Measurements from ENCODE around the gene F2. TPM values are rescaled to one million over a fixed set of nuclear protein-coding genes. Genes with fewer than 3 reads are reported as not detected.

F2 gene
- total and polyA plus RNA-seq, 2 experiments from 2014 or later: not detected

GRCh38 chr11:46769636-46770221, 50.7 kb downstream of the F2 start:
- Histone ChIP-seq H2AFZ (no peak overlapping the region), H3K4me1 (ENCODE audit: insufficient read depth) (0 out of 2 replicates have a peak, but pooled peaks cover 8% of the 10 kb centered on the region), H4K20me1 (ENCODE audit: insufficient read depth) (no peaks in the 10 kb centered on the region), H3K27ac (no peak overlapping the region), H3F3A (ENCODE audit: insufficient read depth) (0 out of 2 replicates have a peak, but pooled peaks cover 9% of the 10 kb centered on the region), H3K27me3 (replicated peaks; ENCODE audit: insufficient read depth) (no peaks in the 10 kb centered on the region), H3K4me3 (no peak overlapping the region), H3K9me2 (ENCODE audit: insufficient read depth) (no peaks in the 10 kb centered on the region), H3K9me3 (ENCODE audit: low read depth) (no peaks in the 10 kb centered on the region), H3K4me2 (ENCODE audit: unreplicated experiment) (no peak overlapping the region), H3K9ac (no peak overlapping the region), H3K79me2 (ENCODE audit: insufficient read depth) (peaks cover 13% of the 10 kb centered on the region; the same call in 1 of the 2 replicates), H3K36me3 (ENCODE audit: low read depth) (peaks cover 66% of the 10 kb centered on the region)
- in situ Hi-C loops (cut with MboI): no loop called here
- no peak for TF ChIP-seq EZH2phosphoT487 (IDR thresholded peaks at IDR 0.05; ENCODE audit: insufficient read depth, low read depth)
- no peak for TF ChIP-seq EZH2 (IDR thresholded peaks at IDR 0.05; ENCODE audit: insufficient read depth, poor library complexity, severe bottlenecking)
- 89 to 90% methylated on average over 4 of the region's 4 CpGs for WGBS, 2 experiments (ENCODE audit: low coverage in 1 of 2, low lambda C conversion rate in 2 of 2, missing lambda C conversion rate in 2 of 2)
- DNase-seq: no peak

GRCh38 chr11:46776878-46777277, 57.9 kb downstream of the F2 start:
- Histone ChIP-seq H3K4me2 (ENCODE audit: unreplicated experiment) (no peak overlapping the region), H3K9me3 (ENCODE audit: low read depth) (no peaks in the 10 kb centered on the region), H3K27me3 (replicated peaks; ENCODE audit: insufficient read depth) (no peaks in the 10 kb centered on the region), H3K79me2 (ENCODE audit: insufficient read depth) (peaks cover 22% of the 10 kb centered on the region), H3K9me2 (ENCODE audit: insufficient read depth) (no peaks in the 10 kb centered on the region), H3K4me1 (ENCODE audit: insufficient read depth) (0 out of 2 replicates have a peak, but pooled peaks cover 8% of the 10 kb centered on the region), H3K27ac (no peak overlapping the region), H3K4me3 (no peak overlapping the region), H3K9ac (no peak overlapping the region), H2AFZ (no peak overlapping the region), H4K20me1 (ENCODE audit: insufficient read depth) (no peaks in the 10 kb centered on the region; the same call in 1 of the 2 replicates), H3K36me3 (ENCODE audit: low read depth) (peaks cover 78% of the 10 kb centered on the region), H3F3A (ENCODE audit: insufficient read depth) (0 out of 2 replicates have a peak, but pooled peaks cover 12% of the 10 kb centered on the region)
- TF ChIP-seq EZH2phosphoT487 (IDR thresholded peaks at IDR 0.05; ENCODE audit: insufficient read depth, low read depth) (no peak), EZH2 (IDR thresholded peaks at IDR 0.05; ENCODE audit: insufficient read depth, poor library complexity, severe bottlenecking) (no peak)
- WGBS, 2 experiments (ENCODE audit: low coverage in 1 of 2, low lambda C conversion rate in 2 of 2, missing lambda C conversion rate in 2 of 2): 98 to 100% methylated on average over 2 of the region's 2 CpGs
- DNase-seq: no peak
- in situ Hi-C loops (cut with MboI): no loop called here

DNA sequence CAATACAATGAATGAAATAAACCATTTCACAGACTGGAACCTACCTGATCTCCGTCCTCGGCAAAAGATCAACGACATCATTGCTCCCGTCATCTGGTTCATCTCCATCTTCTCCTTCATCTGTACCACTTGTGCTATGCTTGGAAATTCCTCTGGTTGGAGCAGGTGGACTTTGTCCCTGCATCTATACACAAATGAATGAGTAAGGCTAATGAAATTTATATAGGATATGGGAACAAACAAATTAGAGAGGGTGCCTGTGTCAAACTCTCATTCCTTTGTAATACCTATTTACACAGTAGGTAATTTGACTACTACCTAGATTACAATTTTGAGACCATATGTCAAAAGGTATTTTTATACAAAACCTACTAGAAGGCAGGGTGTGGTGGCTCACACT, 59.4 kb downstream of the F2 start:
- Histone ChIP-seq H3K4me3 (no peak overlapping the region), H4K20me1 (ENCODE audit: insufficient read depth) (no peaks in the 10 kb centered on the region; the same call in 1 of the 2 replicates), H3F3A (ENCODE audit: insufficient read depth) (0 out of 2 replicates have a peak, but pooled peaks cover 12% of the 10 kb centered on the region), H3K36me3 (ENCODE audit: low read depth) (peaks cover 73% of the 10 kb centered on the region), H3K4me2 (ENCODE audit: unreplicated experiment) (no peak overlapping the region), H3K79me2 (ENCODE audit: insufficient read depth) (peaks cover 17% of the 10 kb centered on the region), H3K9me2 (ENCODE audit: insufficient read depth) (no peaks in the 10 kb centered on the region), H2AFZ (no peak overlapping the region), H3K27me3 (replicated peaks; ENCODE audit: insufficient read depth) (no peaks in the 10 kb centered on the region), H3K9me3 (ENCODE audit: low read depth) (no peaks in the 10 kb centered on the region), H3K27ac (no peak overlapping the region), H3K4me1 (ENCODE audit: insufficient read depth) (0 out of 2 replicates have a peak, but pooled peaks cover 7% of the 10 kb centered on the region), H3K9ac (no peak overlapping the region)
- TF ChIP-seq EZH2phosphoT487 (IDR thresholded peaks at IDR 0.05; ENCODE audit: insufficient read depth, low read depth) (no peak), EZH2 (IDR thresholded peaks at IDR 0.05; ENCODE audit: insufficient read depth, poor library complexity, severe bottlenecking) (no peak)
- 95 to 98% methylated on average over 4 of the region's 4 CpGs for WGBS, 2 experiments (ENCODE audit: low coverage in 1 of 2, low lambda C conversion rate in 2 of 2, missing lambda C conversion rate in 2 of 2)
- DNase-seq: no peak
- in situ Hi-C loops (cut with MboI): no loop called here

Small RNA genes within 50 kb of the gene (microRNA-seq; reads per million reads assigned to microRNA genes)
- gene MIR5582 (ENCODE audit: borderline number of aligned reads): 2.0 reads per million

Small RNA genes within 50 kb of the gene (small RNA-seq; reads per million reads assigned to genes)
- gene MIR5582 (ENCODE audit: low read depth, low replicate concordance) (not detected), gene RF00573 (ENCODE audit: low read depth, low replicate concordance) (not detected), gene SNORD67 (ENCODE audit: low read depth, low replicate concordance) (3.0 reads per million, percentile 72 among the genes with 10 or more reads in this experiment)

Other genes with a start within 250 kb of the F2 start
- 20.1 and 46.0 TPM in 2 replicates for gene AMBRA1, start 125.2 kb upstream of the F2 start, total RNA-seq (2014; rRNA removed; shearing (Covaris generic))
- gene AMBRA1, start 125.2 kb upstream of the F2 start, polyA plus RNA-seq (2016; fragmentation: Nextera tagmentation; extraction: Ambion mirVana): 5.0 and 5.2 TPM in 2 replicates
- gene HARBI1, start 102.0 kb upstream of the F2 start, total RNA-seq (2014; rRNA removed; shearing (Covaris generic)): 1.5 and 4.6 TPM in 2 replicates
- gene HARBI1, start 102.0 kb upstream of the F2 start, polyA plus RNA-seq (2016; fragmentation: Nextera tagmentation; extraction: Ambion mirVana): 6.0 and 6.2 TPM in 2 replicates
- 66.0 and 118 TPM in 2 replicates for gene ATG13, start 101.7 kb upstream of the F2 start, total RNA-seq (2014; rRNA removed; shearing (Covaris generic))
- 55.1 and 55.7 TPM in 2 replicates for gene ATG13, start 101.7 kb upstream of the F2 start, polyA plus RNA-seq (2016; fragmentation: Nextera tagmentation; extraction: Ambion mirVana)
- gene ARHGAP1, start 18.6 kb upstream of the F2 start, total RNA-seq (2014; rRNA removed; shearing (Covaris generic)): 41.5 and 54.3 TPM in 2 replicates
- gene ARHGAP1, start 18.6 kb upstream of the F2 start, polyA plus RNA-seq (2016; fragmentation: Nextera tagmentation; extraction: Ambion mirVana): 98.5 and 107 TPM in 2 replicates
- 9.6 and 11.9 TPM in 2 replicates for gene ZNF408, start 18.2 kb upstream of the F2 start, total RNA-seq (2014; rRNA removed; shearing (Covaris generic))
- 9.9 and 11.3 TPM in 2 replicates for gene ZNF408, start 18.2 kb upstream of the F2 start, polyA plus RNA-seq (2016; fragmentation: Nextera tagmentation; extraction: Ambion mirVana)
- gene CKAP5, start 127.1 kb downstream of the F2 start, total RNA-seq (2014; rRNA removed; shearing (Covaris generic)): 47.6 and 57.7 TPM in 2 replicates
- 35.2 and 43.1 TPM in 2 replicates for gene CKAP5, start 127.1 kb downstream of the F2 start, polyA plus RNA-seq (2016; fragmentation: Nextera tagmentation; extraction: Ambion mirVana)
- 2.0 and 2.9 TPM in 2 replicates for gene LRP4, start 199.3 kb downstream of the F2 start, total RNA-seq (2014; rRNA removed; shearing (Covaris generic))
- gene LRP4, start 199.3 kb downstream of the F2 start, polyA plus RNA-seq (2016; fragmentation: Nextera tagmentation; extraction: Ambion mirVana): 1.4 and 2.0 TPM in 2 replicates
- 21.7 and 31.5 TPM in 2 replicates for gene CSTPP1, start 217.5 kb downstream of the F2 start, total RNA-seq (2014; rRNA removed; shearing (Covaris generic))
- 39.9 and 42.4 TPM in 2 replicates for gene CSTPP1, start 217.5 kb downstream of the F2 start, polyA plus RNA-seq (2016; fragmentation: Nextera tagmentation; extraction: Ambion mirVana)